Activated CD4-positive, alpha-beta memory T cell treated with anti-CD3 and anti-CD28 coated beads, Interleukin-2, amount 10 ng/mL, durations not matched to agents 7 days and 5 days (primary cell): ENCODE results near the gene SOBP. TPM values are rescaled to one million over a fixed set of nuclear protein-coding genes. Genes with fewer than 3 reads are reported as not detected.

ENCODE experiments used
- CTCF ChIA-PET: fragments of 350-600 bp; sonication (Branson Sonifier 250); formaldehyde crosslinking; loops from one replicate; lab custom pipeline; 2021; ENCODE audit warnings: antibody characterized with exemption, inconsistent platforms; lab: Charles Lee
- POLR2A ChIA-PET: fragments of 350-600 bp; sonication (Branson Sonifier 250); formaldehyde crosslinking; loops from one replicate; lab custom pipeline; 2021; ENCODE audit warnings: antibody characterized with exemption; lab: Charles Lee
- DNase-seq: peaks from one replicate; pipeline ENCODE4 v3.0.0-alpha.2; 2020
- H3K27ac Mint-ChIP-seq: one replicate; pipeline ENCODE4 v1.8.0; 2021; ENCODE audit warnings: mild to moderate bottlenecking, mixed read lengths
- H3K27me3 Mint-ChIP-seq: one replicate; pipeline ENCODE4 v1.8.0; 2021; ENCODE audit warnings: mixed read lengths
- H3K36me3 Mint-ChIP-seq: one replicate; pipeline ENCODE4 v1.8.0; 2021; ENCODE audit warnings: low read depth, mixed read lengths
- H3K4me1 Mint-ChIP-seq: one replicate; pipeline ENCODE4 v1.8.0; 2021; ENCODE audit warnings: mixed read lengths
- H3K4me3 Mint-ChIP-seq: one replicate; pipeline ENCODE4 v1.8.0; 2021; ENCODE audit warnings: mild to moderate bottlenecking, mixed read lengths
- H3K9me3 Mint-ChIP-seq: one replicate; pipeline ENCODE4 v1.8.0; 2021; ENCODE audit warnings: mixed read lengths
- total RNA-seq, 2 experiments: library from RNA; stranded (reverse); gene quantifications; one replicate each; pipeline ENCODE4 v1.2.3, GENCODE V29; 2021

The SOBP gene
- total RNA-seq, 2 experiments from 2014 or later, result 0.33 to 0.38 TPM

DNA sequence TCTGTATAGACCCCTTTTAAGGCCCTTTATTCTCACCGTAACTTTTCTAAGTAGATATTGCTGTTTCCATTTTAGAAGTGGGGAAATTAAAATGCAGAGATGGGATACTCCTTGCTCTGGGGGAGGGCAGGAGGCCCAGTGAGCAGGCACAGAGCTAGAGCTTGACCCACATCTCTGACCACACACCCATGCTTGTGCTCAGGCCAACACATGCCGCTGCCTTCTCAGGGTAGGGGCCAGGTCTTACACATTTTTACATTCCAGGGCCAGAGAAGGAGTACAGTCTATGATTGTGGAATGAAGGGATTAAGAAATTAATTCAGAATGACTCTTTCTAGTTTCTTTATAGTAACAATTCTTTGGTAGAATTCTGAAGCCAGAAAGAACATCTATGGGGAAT is 104.8 kb downstream of the SOBP start:
- peaks cover 44% of the 10 kb centered on the region for H3K27me3 Mint-ChIP-seq
- no peaks in the 10 kb centered on the region for H3K9me3 Mint-ChIP-seq
- H3K4me1 Mint-ChIP-seq, result no peaks in the 10 kb centered on the region
- ChIA-PET POLR2A (no interaction called here), CTCF (no interaction called here)
- H3K36me3 Mint-ChIP-seq, result no peaks in the 10 kb centered on the region
- no peak overlapping the region for H3K27ac Mint-ChIP-seq
- DNase-seq, result no peak
- no peak overlapping the region for H3K4me3 Mint-ChIP-seq

DNA sequence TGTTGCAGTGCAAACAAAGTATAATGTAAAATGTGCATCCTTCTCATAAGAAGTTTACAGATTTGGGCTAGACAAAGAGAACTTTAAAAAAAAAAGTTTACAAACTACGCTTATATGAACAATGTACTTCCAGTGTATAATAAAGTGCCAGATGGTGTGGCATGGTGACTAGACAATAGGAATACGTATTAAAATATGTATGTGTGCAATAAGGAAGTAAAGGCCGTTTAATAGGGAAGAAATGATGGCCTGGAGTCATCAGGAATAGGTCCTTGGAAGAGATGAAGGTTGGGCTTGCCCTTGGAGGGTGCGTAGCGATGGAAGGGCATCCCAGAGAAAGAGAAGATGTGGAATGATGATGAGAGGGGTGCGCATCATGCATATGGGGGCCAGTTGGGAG is 108.2 kb downstream of the SOBP start:
- no peak for DNase-seq
- H3K4me3 Mint-ChIP-seq, result no peak overlapping the region
- H3K27ac Mint-ChIP-seq, result no peak overlapping the region
- H3K27me3 Mint-ChIP-seq, result peaks cover 37% of the 10 kb centered on the region
- H3K9me3 Mint-ChIP-seq, result no peaks in the 10 kb centered on the region
- H3K4me1 Mint-ChIP-seq, result no peaks in the 10 kb centered on the region
- CTCF ChIA-PET, result no interaction called here
- POLR2A ChIA-PET, result no interaction called here
- H3K36me3 Mint-ChIP-seq, result no peaks in the 10 kb centered on the region

DNA sequence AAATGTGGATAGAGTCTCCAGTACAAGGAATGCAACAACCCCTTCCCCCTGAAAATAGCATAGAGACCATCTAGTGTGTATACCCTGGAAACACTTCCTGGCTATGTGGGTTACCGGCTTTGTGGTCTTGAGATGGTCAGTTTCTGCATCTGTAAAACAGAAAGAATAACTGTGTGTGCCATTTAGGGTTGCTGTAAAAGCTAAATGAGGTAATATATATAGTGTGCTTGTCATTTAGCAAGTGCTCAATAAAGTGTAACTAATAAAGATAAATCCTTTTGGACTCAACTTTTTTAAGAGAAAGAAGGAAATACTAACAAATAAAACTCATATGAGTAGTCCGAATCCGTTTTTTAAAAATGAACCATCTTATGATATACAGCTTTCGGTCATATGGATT is 109.1 kb downstream of the SOBP start:
- no peaks in the 10 kb centered on the region for H3K4me1 Mint-ChIP-seq
- H3K9me3 Mint-ChIP-seq, result no peaks in the 10 kb centered on the region
- no peak for DNase-seq
- POLR2A ChIA-PET, result no interaction called here
- H3K4me3 Mint-ChIP-seq, result no peak overlapping the region
- H3K27me3 Mint-ChIP-seq, result peaks cover 34% of the 10 kb centered on the region
- CTCF ChIA-PET, result no interaction called here
- H3K27ac Mint-ChIP-seq, result no peak overlapping the region
- no peaks in the 10 kb centered on the region for H3K36me3 Mint-ChIP-seq

GRCh38 chr6:107600121-107600520 is 110.2 kb downstream of the SOBP start:
- ChIA-PET CTCF (no interaction called here), POLR2A (no interaction called here)
- H3K4me3 Mint-ChIP-seq, result no peak overlapping the region
- DNase-seq, result no peak
- no peaks in the 10 kb centered on the region for H3K4me1 Mint-ChIP-seq
- H3K36me3 Mint-ChIP-seq, result no peaks in the 10 kb centered on the region
- no peaks in the 10 kb centered on the region for H3K9me3 Mint-ChIP-seq
- no peak overlapping the region for H3K27ac Mint-ChIP-seq
- peaks cover 30% of the 10 kb centered on the region for H3K27me3 Mint-ChIP-seq

DNA sequence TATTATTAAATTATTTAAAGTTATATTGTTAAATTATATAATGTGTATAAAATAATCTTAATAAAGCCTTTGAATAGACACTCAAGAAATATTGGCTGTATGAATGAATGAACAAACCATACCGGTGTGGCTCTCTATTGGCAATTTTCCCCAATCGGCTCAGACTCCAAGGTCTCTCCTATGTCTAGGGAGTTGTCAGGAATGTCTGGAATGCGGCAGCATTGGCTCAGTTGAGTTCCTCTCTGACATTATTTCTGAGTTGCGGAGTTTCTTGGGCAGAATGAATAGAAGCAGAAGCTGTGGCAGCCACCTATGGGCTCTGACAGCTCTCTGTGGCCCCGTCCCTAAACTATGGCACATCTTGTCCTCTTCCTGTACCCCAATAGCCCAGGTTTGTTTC is 111.0 kb downstream of the SOBP start:
- no peaks in the 10 kb centered on the region for H3K4me1 Mint-ChIP-seq
- H3K27me3 Mint-ChIP-seq, result peaks cover 26% of the 10 kb centered on the region
- no peaks in the 10 kb centered on the region for H3K36me3 Mint-ChIP-seq
- H3K9me3 Mint-ChIP-seq, result no peaks in the 10 kb centered on the region
- no peak overlapping the region for H3K27ac Mint-ChIP-seq
- no peak overlapping the region for H3K4me3 Mint-ChIP-seq
- CTCF ChIA-PET, result no interaction called here
- no peak for DNase-seq
- POLR2A ChIA-PET, result no interaction called here

- no peak for DNase-seq
- Mint-ChIP-seq H3K4me1 (no peaks in the 10 kb centered on the region), H3K27me3 (peaks cover 24% of the 10 kb centered on the region), H3K4me3 (no peak overlapping the region), H3K36me3 (no peaks in the 10 kb centered on the region), H3K27ac (no peak overlapping the region), H3K9me3 (no peaks in the 10 kb centered on the region)
- ChIA-PET CTCF (no interaction called here), POLR2A (no interaction called here)
Observed at GRCh38 chr6:107601406-107601805, 111.5 kb downstream of the SOBP start.

- Mint-ChIP-seq H3K9me3 (no peaks in the 10 kb centered on the region), H3K4me3 (no peak overlapping the region), H3K4me1 (no peaks in the 10 kb centered on the region), H3K27ac (no peak overlapping the region), H3K36me3 (no peaks in the 10 kb centered on the region), H3K27me3 (peaks cover 20% of the 10 kb centered on the region)
- ChIA-PET POLR2A (no interaction called here), CTCF (interaction anchor here (0.7 kb wide), 1 partner anchor 285 kb away, joined by 4 read pairs; no protein-coding TSS in a partner anchor)
- no peak for DNase-seq
Observed at GRCh38 chr6:107602321-107603005, 112.5 kb downstream of the SOBP start.

DNA sequence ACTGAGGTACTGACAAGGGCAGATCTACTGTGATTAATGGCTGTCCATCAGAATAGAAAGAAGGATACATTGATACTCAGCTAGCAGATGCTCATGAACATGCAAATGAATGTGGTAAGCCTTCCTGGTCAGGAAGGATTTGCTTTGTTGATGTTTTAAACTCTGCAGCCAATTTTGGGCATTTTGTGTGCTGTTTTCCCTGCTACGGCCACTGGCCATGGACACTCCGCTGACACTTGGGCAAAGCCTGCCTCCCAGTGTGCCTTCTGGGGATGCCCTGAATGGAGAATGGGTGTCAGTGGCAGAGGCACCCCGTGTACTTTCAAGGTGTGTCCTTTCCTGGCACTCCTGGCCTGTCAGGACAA is 113.1 kb downstream of the SOBP start:
- CTCF ChIA-PET, result no interaction called here
- POLR2A ChIA-PET, result no interaction called here
- no peaks in the 10 kb centered on the region for H3K36me3 Mint-ChIP-seq
- no peak for DNase-seq
- no peaks in the 10 kb centered on the region for H3K4me1 Mint-ChIP-seq
- no peak overlapping the region for H3K27ac Mint-ChIP-seq
- no peaks in the 10 kb centered on the region for H3K9me3 Mint-ChIP-seq
- H3K4me3 Mint-ChIP-seq, result no peak overlapping the region
- H3K27me3 Mint-ChIP-seq, result peaks cover 20% of the 10 kb centered on the region

GRCh38 chr6:107604549-107604948 is 114.6 kb downstream of the SOBP start:
- Mint-ChIP-seq H3K36me3 (no peaks in the 10 kb centered on the region), H3K9me3 (no peaks in the 10 kb centered on the region), H3K27ac (no peak overlapping the region), H3K4me3 (no peak overlapping the region), H3K4me1 (no peaks in the 10 kb centered on the region), H3K27me3 (peaks cover 16% of the 10 kb centered on the region)
- no peak for DNase-seq
- ChIA-PET CTCF (no interaction called here), POLR2A (no interaction called here)

DNA sequence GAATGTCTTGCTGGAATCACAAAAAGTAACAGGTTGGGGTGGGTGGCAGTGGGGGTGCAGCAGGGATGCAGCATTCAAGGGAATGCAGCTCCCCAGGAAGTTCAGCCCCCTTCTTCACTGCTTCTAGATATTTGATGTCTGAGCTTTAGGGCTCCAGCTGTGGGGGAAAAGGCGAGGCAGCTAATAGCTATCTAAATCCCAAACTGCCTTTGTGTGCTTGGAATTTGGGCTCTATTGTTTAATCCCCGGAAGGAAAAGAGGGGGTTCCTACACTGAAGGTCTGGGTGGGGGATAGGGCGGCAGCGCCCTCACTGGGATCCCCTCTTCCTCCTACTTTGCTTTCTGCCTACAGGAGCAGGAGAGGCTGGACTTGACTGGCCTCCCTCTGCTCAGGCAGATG is 116.5 kb downstream of the SOBP start:
- H3K36me3 Mint-ChIP-seq, result no peaks in the 10 kb centered on the region
- no peak for DNase-seq
- H3K4me1 Mint-ChIP-seq, result no peaks in the 10 kb centered on the region
- CTCF ChIA-PET, result no interaction called here
- no peak overlapping the region for H3K27ac Mint-ChIP-seq
- POLR2A ChIA-PET, result no interaction called here
- no peak overlapping the region for H3K4me3 Mint-ChIP-seq
- no peaks in the 10 kb centered on the region for H3K9me3 Mint-ChIP-seq
- peaks cover 16% of the 10 kb centered on the region for H3K27me3 Mint-ChIP-seq

- ChIA-PET POLR2A (no interaction called here), CTCF (no interaction called here)
- no peaks in the 10 kb centered on the region for H3K4me1 Mint-ChIP-seq
- no peaks in the 10 kb centered on the region for H3K36me3 Mint-ChIP-seq
- H3K27ac Mint-ChIP-seq, result no peak overlapping the region
- DNase-seq, result no peak
- H3K9me3 Mint-ChIP-seq, result no peaks in the 10 kb centered on the region
- peaks cover 11% of the 10 kb centered on the region for H3K27me3 Mint-ChIP-seq
- H3K4me3 Mint-ChIP-seq, result no peak overlapping the region
Observed at GRCh38 chr6:107607116-107607515, 117.2 kb downstream of the SOBP start.

GRCh38 chr6:107611094-107611810 is 121.3 kb downstream of the SOBP start:
- ChIA-PET CTCF (interaction anchor here (1.3 kb wide), 1 partner anchor 45 kb away, joined by 3 read pairs; no protein-coding TSS in a partner anchor), POLR2A (no interaction called here)
- peaks cover 11% of the 10 kb centered on the region for H3K27me3 Mint-ChIP-seq
- H3K4me3 Mint-ChIP-seq, result no peak overlapping the region
- H3K4me1 Mint-ChIP-seq, result no peaks in the 10 kb centered on the region
- H3K27ac Mint-ChIP-seq, result no peak overlapping the region
- H3K9me3 Mint-ChIP-seq, result no peaks in the 10 kb centered on the region
- no peaks in the 10 kb centered on the region for H3K36me3 Mint-ChIP-seq
- DNase-seq, result no peak

GRCh38 chr6:107612762-107613415 is 123.0 kb downstream of the SOBP start:
- no peak for DNase-seq
- ChIA-PET POLR2A (no interaction called here), CTCF (no interaction called here)
- Mint-ChIP-seq H3K4me3 (no peak overlapping the region), H3K36me3 (no peaks in the 10 kb centered on the region), H3K4me1 (peaks cover under 1% of the 10 kb centered on the region), H3K27ac (no peak overlapping the region), H3K27me3 (peaks cover 10% of the 10 kb centered on the region), H3K9me3 (no peaks in the 10 kb centered on the region)
